ENCODE data around the gene ZBTB46.

GRCh38 chr20:63825331-63826118 is 5.5 kb downstream of the ZBTB46 start:
- TF ChIP-seq CTCF (IDR thresholded peaks at IDR 0.05), result no peak
- TF ChIP-seq POLR2A (IDR thresholded peaks at IDR 0.05), result no peak

Measured in prostate gland (tissue), 2 donors.